IMR-90 (cell line): ENCODE measurements around the gene TTLL11. TPM values are rescaled to one million over a fixed set of nuclear protein-coding genes. Genes with fewer than 3 reads are reported as not detected.

Experiments used
- ATAC-seq: fragments of 200-7000 bp; cut with Tn5 transposase; 2 replicates; pipeline ENCODE4 v1.9.1; 2020; ENCODE audit warnings: low read depth, mild to moderate bottlenecking, moderate library complexity
- BruUV-seq: library from RNA; stranded (reverse); fragments of 400-500 nt; replicated peaks from 2 replicates; lab custom pipeline; 2021; lab: Mats Ljungman, UMichigan
- CTCF ChIA-PET: fragments of 300-600 bp; formaldehyde crosslinking; extraction: SDS; loops from one replicate; lab custom pipeline; 2021; ENCODE audit warnings: antibody characterized with exemption; lab: Yijun Ruan, JAX
- POLR2A ChIA-PET: fragments of 300-600 bp; sonication (Branson Sonifier 250); formaldehyde crosslinking; loops from one replicate; lab custom pipeline; 2022; ENCODE audit warnings: antibody characterized with exemption; ENCODE audit not compliant: unreplicated experiment; lab: Charles Lee
- DNase-seq: peaks from one replicate; pipeline ENCODE4 v3.0.0; 2013
- H2AFZ ChIP-seq: replicated peaks from 2 replicates; pipeline ENCODE3; 2013; ENCODE audit warnings: low read length, mild to moderate bottlenecking; ENCODE audit not compliant: poor library complexity
- H2AK5ac ChIP-seq: 2 replicates; pipeline ENCODE4 v1.6.1; 2013; ENCODE audit warnings: low read depth, low read length, inconsistent platforms
- H2AK9ac ChIP-seq: replicated peaks from 2 replicates; pipeline ENCODE3; 2013; ENCODE audit warnings: mild to moderate bottlenecking, low read depth, low read length, moderate library complexity; ENCODE audit not compliant: poor library complexity
- H2BK120ac ChIP-seq: 2 replicates; pipeline ENCODE4 v1.6.1; 2013; ENCODE audit warnings: low read depth, low read length, inconsistent platforms
- H2BK15ac ChIP-seq: 3 replicates; pipeline ENCODE4 v1.6.1; 2013; ENCODE audit warnings: low read depth, low read length, inconsistent platforms
- H2BK20ac ChIP-seq: 2 replicates; pipeline ENCODE4 v1.6.1; 2013; ENCODE audit warnings: low read depth, mild to moderate bottlenecking, inconsistent platforms, low read length, moderate library complexity
- H2BK5ac ChIP-seq: 2 replicates; pipeline ENCODE4 v1.6.1; 2013; ENCODE audit warnings: mild to moderate bottlenecking, low read depth, low read length, inconsistent platforms; ENCODE audit not compliant: poor library complexity, severe bottlenecking
- H3K14ac ChIP-seq: replicated peaks from 2 replicates; pipeline ENCODE4 v1.6.1; 2013; ENCODE audit warnings: low read depth, low read length, inconsistent platforms
- H3K18ac ChIP-seq: 2 replicates; pipeline ENCODE4 v1.6.1; 2013; ENCODE audit warnings: low read depth, low read length, control low read depth
- H3K23ac ChIP-seq: 2 replicates; pipeline ENCODE4 v1.6.1; 2013; ENCODE audit warnings: low read depth, low read length, inconsistent platforms
- H3K27ac ChIP-seq: 2 replicates; pipeline ENCODE4 v1.5.1; 2013; ENCODE audit warnings: mild to moderate bottlenecking, control low read depth, low read length; ENCODE audit not compliant: insufficient read depth
- H3K27me3 ChIP-seq: 2 replicates; pipeline ENCODE4 v1.6.1; 2013; ENCODE audit warnings: low read length; ENCODE audit not compliant: control insufficient read depth, insufficient read depth
- H3K36me3 ChIP-seq: 2 replicates; pipeline ENCODE4 v1.6.1; 2013; ENCODE audit warnings: low read length, mixed read lengths; ENCODE audit not compliant: control insufficient read depth, insufficient read depth
- H3K4ac ChIP-seq: 2 replicates; pipeline ENCODE4 v1.6.1; 2013; ENCODE audit warnings: low read depth, low read length, inconsistent platforms
- H3K4me1 ChIP-seq: 2 replicates; pipeline ENCODE4 v1.6.1; 2013; ENCODE audit warnings: low read length, mixed read lengths; ENCODE audit not compliant: control insufficient read depth, insufficient read depth
- H3K4me2 ChIP-seq: 2 replicates; pipeline ENCODE4 v1.6.1; 2013; ENCODE audit warnings: low read depth, mild to moderate bottlenecking, control low read depth, low read length, moderate library complexity
- H3K4me3 ChIP-seq: 2 replicates; pipeline ENCODE4 v1.5.1; 2013; ENCODE audit warnings: low read depth, mild to moderate bottlenecking, control low read depth, low read length, moderate library complexity; ENCODE audit not compliant: insufficient read depth
- H3K56ac ChIP-seq: 2 replicates; pipeline ENCODE4 v1.6.1; 2013; ENCODE audit warnings: low read length, inconsistent platforms; ENCODE audit not compliant: insufficient read depth; ENCODE audit errors: extremely low read depth
- H3K79me1 ChIP-seq, 2 experiments: 2 replicates each; pipeline ENCODE4 v1.6.1; 2013; ENCODE audit warnings: low read length in 2 of 2, inconsistent platforms in 1 of 2, low read depth in 1 of 2
- H3K9ac ChIP-seq: 2 replicates; pipeline ENCODE4 v1.6.1; 2013; ENCODE audit warnings: low read depth, low read length, control low read depth
- H3K9me1 ChIP-seq: 2 replicates; pipeline ENCODE4 v1.6.1; 2013; ENCODE audit warnings: low read length, inconsistent platforms; ENCODE audit not compliant: insufficient read depth
- H3K9me3 ChIP-seq: 2 replicates; pipeline ENCODE4 v1.6.1; 2013; ENCODE audit warnings: low read length; ENCODE audit not compliant: control insufficient read depth, insufficient read depth
- H4K20me1 ChIP-seq: 2 replicates; pipeline ENCODE4 v1.6.1; 2013; ENCODE audit warnings: low read length, inconsistent platforms; ENCODE audit not compliant: insufficient read depth
- H4K5ac ChIP-seq: 2 replicates; pipeline ENCODE4 v1.6.1; 2013; ENCODE audit warnings: mild to moderate bottlenecking, low read depth, low read length, control low read depth
- H4K8ac ChIP-seq, 2 experiments: 2 replicates each; pipeline ENCODE4 v1.6.1; 2013; ENCODE audit warnings: low read depth in 2 of 2, low read length in 2 of 2, control low read depth in 1 of 2, inconsistent platforms in 1 of 2
- H4K91ac ChIP-seq: 2 replicates; pipeline ENCODE4 v1.6.1; 2013; ENCODE audit warnings: low read depth, low read length, inconsistent platforms; ENCODE audit not compliant: insufficient read depth
- BHLHE40 ChIP-seq: fragments of 150-350 bp; IDR thresholded peaks from 2 replicates; pipeline ENCODE4 v1.6.1; 2016; ENCODE audit warnings: mild to moderate bottlenecking, low read depth, low read length
- CEBPB ChIP-seq: IDR thresholded peaks from 2 replicates; pipeline ENCODE4 v1.6.1; 2012; ENCODE audit warnings: low read depth, low read length, improper control_type of control experiment
- CHD1 ChIP-seq: IDR thresholded peaks from 2 replicates; pipeline ENCODE4 v1.6.1; 2012; ENCODE audit warnings: low read depth, low read length, improper control_type of control experiment
- CTCF ChIP-seq: conservative IDR thresholded peaks from 2 replicates; pipeline ENCODE4 v1.5.1; 2012; ENCODE audit warnings: mild to moderate bottlenecking, low read depth, low read length, improper control_type of control experiment
- ELK1 ChIP-seq: fragments of 150-350 bp; IDR thresholded peaks from 2 replicates; pipeline ENCODE4 v1.6.1; 2016; ENCODE audit warnings: low read depth, mild to moderate bottlenecking, low read length, moderate library complexity, borderline replicate concordance
- FOS ChIP-seq: fragments of 150-350 bp; IDR thresholded peaks from 2 replicates; pipeline ENCODE4 v1.6.1; 2016; ENCODE audit warnings: low read depth, low read length
- MAZ ChIP-seq: IDR thresholded peaks from 2 replicates; pipeline ENCODE4 v1.6.1; 2012; ENCODE audit warnings: low read depth, mild to moderate bottlenecking, low read length, improper control_type of control experiment, moderate library complexity, borderline replicate concordance
- MXI1 ChIP-seq: IDR thresholded peaks from 2 replicates; pipeline ENCODE4 v1.6.1; 2012; ENCODE audit warnings: low read depth, mild to moderate bottlenecking, low read length, moderate library complexity, borderline replicate concordance
- NFE2L2 ChIP-seq: fragments of 150-350 bp; IDR thresholded peaks from 2 replicates; pipeline ENCODE4 v1.6.1; 2016; ENCODE audit warnings: low read depth, mild to moderate bottlenecking, low read length
- RAD21 ChIP-seq: IDR thresholded peaks from 2 replicates; pipeline ENCODE4 v1.6.1; 2012; ENCODE audit warnings: low read length, improper control_type of control experiment
- RCOR1 ChIP-seq: IDR thresholded peaks from 2 replicates; pipeline ENCODE4 v1.6.1; 2012; ENCODE audit warnings: mild to moderate bottlenecking, low read length, improper control_type of control experiment; ENCODE audit not compliant: insufficient replicate concordance
- RFX5 ChIP-seq: IDR thresholded peaks from 2 replicates; pipeline ENCODE4 v1.8.0; 2012; ENCODE audit warnings: low read depth, mild to moderate bottlenecking, low read length, moderate library complexity
- SMC3 ChIP-seq: fragments of 150-350 bp; IDR thresholded peaks from 2 replicates; pipeline ENCODE4 v1.6.1; 2016; ENCODE audit warnings: low read depth, mild to moderate bottlenecking, antibody characterized with exemption, low read length, moderate library complexity
- USF2 ChIP-seq: fragments of 150-350 bp; IDR thresholded peaks from 2 replicates; pipeline ENCODE4 v1.6.1; 2017; ENCODE audit warnings: mild to moderate bottlenecking, antibody characterized with exemption, low read length, low read depth
- WGBS, 2 experiments: methylation state at CpG; one replicate each; pipeline versions ENCODE4 v1.1.5 to v1.1.7; 2013; ENCODE audit warnings: missing lambda C conversion rate in 2 of 2; ENCODE audit not compliant: insufficient read length in 1 of 2; ENCODE audit errors: extremely low coverage in 2 of 2; 5-methylcytosine and 5-hydroxymethylcytosine counted together
- dilution Hi-C: fragments of 300-500 bp; cut with HindIII; formaldehyde crosslinking; loops from one replicate; pipeline ENCODE4 v1.14.3; 2018; ENCODE audit warnings: low sequenced_read_pairs; ENCODE audit not compliant: unreplicated experiment
- in situ Hi-C: fragments of 300-500 bp; cut with MboI; formaldehyde crosslinking; loops from 3 replicates; pipeline ENCODE4 v1.14.3; 2019; ENCODE audit warnings: low sequenced_read_pairs, inconsistent platforms, mixed read lengths
- intact Hi-C: fragments of 100-400 bp; cut with micrococcal nuclease; formaldehyde crosslinking; loops from 2 replicates; pipeline ENCODE4 v1.10.0; 2022
- polyA plus RNA-seq, 3 experiments: library from polyadenylated mRNA; depleted of rRNA; stranded (reverse); fragments of >200 nt; gene quantifications; 2 replicates each; pipeline ENCODE4 v1.2.3, GENCODE V29; 2012; ENCODE audit warnings: low replicate concordance in 1 of 3
- total RNA-seq: library from RNA; depleted of rRNA; stranded (reverse); fragments of >200 nt; gene quantifications from 2 replicates; pipeline ENCODE4 v1.2.3, GENCODE V29; 2012

The TTLL11 gene
- total and polyA plus RNA-seq, 2 of the 4 experiments (the other 2 are of a cell fraction): 2.0 to 4.6 TPM

GRCh38 chr9:122032346-122032745 lies 60.8 kb downstream of the TTLL11 start:
- Histone ChIP-seq H2AK9ac (no peak overlapping the region), H4K91ac (no peak overlapping the region), H3K9me3 (no peaks in the 10 kb centered on the region), H3K4me3 (no peak overlapping the region), H3K27me3 (no peaks in the 10 kb centered on the region), H3K79me1 (0 out of 4 replicates have a peak, but pooled peaks cover 0 to 7% of the 10 kb centered on the region in 2 experiments), H4K8ac (no peak overlapping the region), H3K18ac (no peak overlapping the region), H2AK5ac (no peak overlapping the region), H3K23ac (no peak overlapping the region), H2BK20ac (no peak overlapping the region), H4K20me1 (no peaks in the 10 kb centered on the region), H2BK5ac (no peak overlapping the region), H3K36me3 (peaks cover 2% of the 10 kb centered on the region; the same call in 1 of the 2 replicates), H3K4ac (no peak overlapping the region), H3K27ac (no peak overlapping the region), H2AFZ (no peak overlapping the region), H2BK15ac (no peak overlapping the region), H3K4me2 (no peak overlapping the region), H3K4me1 (peaks cover 6% of the 10 kb centered on the region), H3K56ac (no peak overlapping the region), H4K5ac (no peak overlapping the region), H3K9ac (no peak overlapping the region), H2BK120ac (no peak overlapping the region), H3K9me1 (peaks cover 8% of the 10 kb centered on the region), H3K14ac (no peak overlapping the region)
- in situ Hi-C loops: no loop called here
- no peak for DNase-seq
- ChIA-PET CTCF (no interaction called here), POLR2A (no interaction called here)
- dilution Hi-C loops: no loop called here
- TF ChIP-seq MAZ: no peak
- no peak for TF ChIP-seq ELK1
- TF ChIP-seq BHLHE40: no peak
- TF ChIP-seq RAD21: no peak
- TF ChIP-seq MXI1: no peak
- TF ChIP-seq RFX5: no peak
- TF ChIP-seq CEBPB: no peak
- no peak for TF ChIP-seq USF2
- no peak for TF ChIP-seq NFE2L2
- TF ChIP-seq SMC3: no peak
- no peak for TF ChIP-seq CHD1
- TF ChIP-seq CTCF: no peak
- no peak for TF ChIP-seq RCOR1
- TF ChIP-seq FOS: no peak
- no CpG with 5 or more reads among the region's 3 CpGs for WGBS, 2 experiments
- no TSS peak for BruUV-seq
- ATAC-seq: no peak
- intact Hi-C loops: no loop called here
